A549 (cell line): ENCODE results near the gene DCBLD1. TPM values are rescaled to one million over a fixed set of nuclear protein-coding genes. Genes with fewer than 3 reads are reported as not detected.

Experiments
- ATAC-seq, 2 experiments: fragments of 200-7000 bp in 1 of 2; fragments of >200 bp in 1 of 2; cut with Nextera tagmentation in 1 of 2; cut with Tn5 transposase in 1 of 2; 3 replicates each; pipeline versions ENCODE4 v1.8.0 to v1.9.1; 2018 to 2020; ENCODE audit warnings: mild to moderate bottlenecking in 1 of 2, moderate library complexity in 1 of 2
- CTCF ChIA-PET: fragments of 300-600 bp; sonication (Branson Sonifier 250); formaldehyde crosslinking; extraction: SDS; loops from one replicate; lab custom pipeline; 2021; ENCODE audit warnings: antibody characterized with exemption, inconsistent platforms; lab: Yijun Ruan, JAX
- POLR2A ChIA-PET: fragments of 350-600 bp; formaldehyde crosslinking; extraction: SDS; loops from one replicate; lab custom pipeline; 2021; ENCODE audit warnings: antibody characterized with exemption, inconsistent platforms; lab: Yijun Ruan, JAX
- DNase-seq, 2 experiments: peaks; one replicate each; pipeline versions ENCODE4 v3.0.0 to v3.0.0-alpha.2; 2011 to 2016; ENCODE audit warnings: low read depth in 1 of 2, low spot score in 1 of 2
- FAIRE-seq: peaks from 2 replicates; lab custom pipeline; 2011; peaks lifted over from hg19 to GRCh38; lab: Jason Lieb, UNC
- H3K27ac ChIP-seq, 2 experiments: fragments of >200 bp; sonication (Bioruptor Twin); formaldehyde crosslinking; 3 replicates each; pipeline ENCODE4 v1.5.1; 2016 to 2017
- H3K4me1 ChIP-seq: fragments of >200 bp; sonication (Bioruptor Twin); formaldehyde crosslinking; 3 replicates; pipeline ENCODE4 v1.6.1; 2016
- H3K4me2 ChIP-seq: fragments of >200 bp; sonication (Bioruptor Twin); formaldehyde crosslinking; 3 replicates; pipeline ENCODE4 v1.6.1; 2016
- H3K4me3 ChIP-seq: fragments of >200 bp; sonication (Bioruptor Twin); formaldehyde crosslinking; 3 replicates; pipeline ENCODE4 v1.5.1; 2016
- H3K9me3 ChIP-seq: fragments of >200 bp; sonication (Bioruptor Twin); formaldehyde crosslinking; 3 replicates; pipeline ENCODE4 v1.6.1; 2016
- BCL3 ChIP-seq: fragments of >200 bp; sonication (Bioruptor Twin); formaldehyde crosslinking; IDR thresholded peaks from 3 replicates; pipeline ENCODE4 v1.6.1; 2016
- CBX2 ChIP-seq: fragments of 200-600 bp; sonication (generic); IDR thresholded peaks from 2 replicates; pipeline ENCODE4 v1.6.1; 2016; ENCODE audit warnings: low read depth, mild to moderate bottlenecking, borderline replicate concordance
- CHD4 ChIP-seq: fragments of 200-600 bp; sonication (generic); IDR thresholded peaks from 2 replicates; pipeline ENCODE4 v1.6.1; 2016; ENCODE audit warnings: antibody characterized with exemption, mild to moderate bottlenecking, borderline replicate concordance
- CTCF ChIP-seq: fragments of >200 bp; sonication (Bioruptor Twin); formaldehyde crosslinking; IDR thresholded peaks from 3 replicates; pipeline ENCODE4 v1.5.1; 2016
- EHMT2 ChIP-seq: fragments of 200-600 bp; sonication (generic); IDR thresholded peaks from 2 replicates; pipeline ENCODE4 v1.6.1; 2016; ENCODE audit warnings: antibody characterized with exemption, low read depth, mild to moderate bottlenecking, moderate library complexity
- FOSB ChIP-seq: fragments of 250-450 bp; sonication (Bioruptor Pico); IDR thresholded peaks from 2 replicates; pipeline ENCODE4 v1.5.0; 2020; ENCODE audit warnings: mild to moderate bottlenecking, moderate library complexity
- HDAC2 ChIP-seq: fragments of 200-600 bp; sonication (generic); IDR thresholded peaks from 2 replicates; pipeline ENCODE4 v1.6.1; 2016
- HOXB13 ChIP-seq: fragments of 250-450 bp; sonication (Bioruptor Pico); IDR thresholded peaks from 2 replicates; pipeline ENCODE4 v1.5.0; 2020; ENCODE audit warnings: low read depth, mild to moderate bottlenecking, moderate library complexity
- MAFK ChIP-seq: fragments of 450-650 bp; IDR thresholded peaks from 2 replicates; pipeline ENCODE4 v1.6.1; 2014; ENCODE audit not compliant: partially characterized antibody
- POLR2A ChIP-seq: IDR thresholded peaks from 2 replicates; pipeline ENCODE4 v1.6.1; 2012; ENCODE audit warnings: mild to moderate bottlenecking, low read length
- TP53 ChIP-seq: fragments of 250-450 bp; sonication (Bioruptor Pico); IDR thresholded peaks from 2 replicates; pipeline ENCODE4 v1.5.0; 2021; ENCODE audit warnings: mild to moderate bottlenecking, moderate library complexity
- ZFP36 ChIP-seq: fragments of 450-650 bp; IDR thresholded peaks from 2 replicates; pipeline ENCODE4 v1.6.1; 2014; ENCODE audit warnings: borderline replicate concordance; ENCODE audit not compliant: partially characterized antibody
- WGBS: methylation state at CpG from one replicate; pipeline ENCODE4 v1.1.6; 2017; ENCODE audit errors: missing lambda C conversion rate; 5-methylcytosine and 5-hydroxymethylcytosine counted together
- polyA plus RNA-seq, 4 experiments: library from polyadenylated mRNA; depleted of rRNA in 3 of 4; stranded (reverse); fragments of >200 nt; fragmentation: RNase III in 1 of 4; extraction: RNeasy Plus Mini Kit Qiagen cat#74134 plus additional on column Dnase treatment in 1 of 4; gene quantifications; 2 replicates in 3 of 4; 3 replicates in 1 of 4; pipeline ENCODE4 v1.2.3, GENCODE V29; 2011 to 2017

The DCBLD1 gene
- polyA plus RNA-seq, 2 of the 4 experiments (the other 2 are of a cell fraction) = 49.1 to 60.4 TPM

GRCh38 chr6:117559299-117559698 lies 76.8 kb downstream of the DCBLD1 start:
- Histone ChIP-seq H3K9me3 (no peaks in the 10 kb centered on the region), H3K4me2 (no peak overlapping the region), H3K27ac (no peak overlapping the region), H3K4me3 (no peak overlapping the region), H3K4me1 (peaks cover 18% of the 10 kb centered on the region)
- WGBS = 88% methylated on average over 4 of the region's 4 CpGs
- DNase-seq = no peak
- POLR2A ChIA-PET = no interaction called here
- CTCF ChIA-PET = interaction anchor here (2.1 kb wide), 1 partner anchor 110 kb away, joined by 13 read pairs; no protein-coding TSS in a partner anchor
- TF ChIP-seq CTCF = no peak
- no peak for TF ChIP-seq HOXB13 (CRISPR knock-in tag)
- no peak for TF ChIP-seq TP53 (CRISPR knock-in tag)
- no peak for TF ChIP-seq POLR2A
- no peak for TF ChIP-seq FOSB (CRISPR knock-in tag)
- no peak for TF ChIP-seq ZFP36
- TF ChIP-seq, all 56 proteins: peak for 0
- FAIRE-seq = no peak
- ATAC-seq = peak in 1 of 2 experiments; percentile 32; a peak in 3 of 6 replicates

- ChIA-PET CTCF (no interaction called here), POLR2A (no interaction called here)
- TF ChIP-seq CTCF (no peak), BCL3 (no peak), EHMT2 (no peak)
- ATAC-seq (no peak), DNase-seq (no peak), FAIRE-seq (no peak)
- 81% methylated on average over 3 of the region's 3 CpGs for whole genome bisulfite sequencing
- H3K4me2 ChIP-seq = no peak overlapping the region
- H3K27ac ChIP-seq = no peak overlapping the region
- peaks cover 4% of the 10 kb centered on the region; the same call in 1 of the 3 replicates for H3K4me1 ChIP-seq
- H3K9me3 ChIP-seq = no peaks in the 10 kb centered on the region
- H3K4me3 ChIP-seq = no peak overlapping the region
Measured at GRCh38 chr6:117561128-117561527, 78.7 kb downstream of the DCBLD1 start.

GRCh38 chr6:117564681-117565080 lies 82.2 kb downstream of the DCBLD1 start:
- Histone ChIP-seq H3K4me1 (peaks cover 4% of the 10 kb centered on the region; the same call in 1 of the 3 replicates), H3K27ac (no peak overlapping the region), H3K4me2 (no peak overlapping the region), H3K9me3 (no peaks in the 10 kb centered on the region), H3K4me3 (no peak overlapping the region)
- WGBS = 81% methylated on average over 1 of the region's 1 CpG
- ATAC-seq = no peak
- TF ChIP-seq CBX2 = no peak
- TF ChIP-seq HDAC2 = no peak
- TF ChIP-seq EHMT2 = no peak
- ChIA-PET CTCF (interaction anchor here (1.1 to 1.6 kb wide), 2 partner anchors 9 to 115 kb away, joined by 4 to 5 read pairs; no protein-coding TSS in a partner anchor), POLR2A (no interaction called here)
- no peak for FAIRE-seq
- DNase-seq = no peak

- Histone ChIP-seq H3K27ac (no peak overlapping the region), H3K4me3 (no peak overlapping the region), H3K4me2 (no peak overlapping the region), H3K9me3 (no peaks in the 10 kb centered on the region), H3K4me1 (no peaks in the 10 kb centered on the region)
- FAIRE-seq = no peak
- no peak for DNase-seq
- ChIA-PET POLR2A (no interaction called here), CTCF (interaction anchor here (0.8 to 3.9 kb wide), 2 partner anchors 12 to 119 kb away, joined by 3 to 13 read pairs; no protein-coding TSS in a partner anchor)
- WGBS = 93% methylated on average over 2 of the region's 2 CpGs
- ATAC-seq = no peak
- no peak for TF ChIP-seq CHD4
- TF ChIP-seq MAFK = peak; percentile 68
Measured at GRCh38 chr6:117568247-117568646, 85.8 kb downstream of the DCBLD1 start.
